Eye (tissue), 1 donor: ENCODE measurements around the gene GRAMD1A.
A peak's percentile ranks its signal among the peaks of the same experiment; 100 is the strongest.
"Not testable (repeated sequence)": the region's sequence is repeated elsewhere in the genome, so short reads cannot be mapped to it uniquely, and the experiment has no call there.

Source experiments
- DNase-seq: peaks from one replicate; pipeline ENCODE4 v3.0.0-alpha.2; 2015

The GRAMD1A gene

GRCh38 chr19:34979819-34980640 lies 20.1 kb upstream of the GRAMD1A start:
- no peak for DNase-seq

DNA sequence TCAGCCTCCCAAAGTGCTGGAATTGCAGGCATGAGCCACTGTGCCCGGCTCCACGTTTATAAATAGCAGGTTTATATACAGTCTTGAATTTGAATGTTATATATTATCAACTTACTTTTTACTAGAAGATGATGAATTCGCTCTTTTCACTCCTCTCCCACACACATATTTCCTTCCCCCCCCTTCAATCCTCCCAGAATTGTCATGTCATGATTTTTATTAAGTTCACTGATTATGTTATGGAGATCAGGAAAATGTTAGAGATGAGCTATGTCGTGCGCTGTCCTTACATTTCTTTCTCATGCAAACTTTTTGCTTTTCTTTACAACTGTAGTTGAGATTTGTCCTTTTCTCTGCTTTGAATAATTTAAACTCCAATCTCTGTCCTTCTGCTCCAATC lies 17.8 kb upstream of the GRAMD1A start:
- DNase-seq = no peak

GRCh38 chr19:34983786-34984185 lies 16.3 kb upstream of the GRAMD1A start:
- DNase-seq = no peak

GRCh38 chr19:34984287-34984686 lies 15.8 kb upstream of the GRAMD1A start:
- DNase-seq = no peak

DNA sequence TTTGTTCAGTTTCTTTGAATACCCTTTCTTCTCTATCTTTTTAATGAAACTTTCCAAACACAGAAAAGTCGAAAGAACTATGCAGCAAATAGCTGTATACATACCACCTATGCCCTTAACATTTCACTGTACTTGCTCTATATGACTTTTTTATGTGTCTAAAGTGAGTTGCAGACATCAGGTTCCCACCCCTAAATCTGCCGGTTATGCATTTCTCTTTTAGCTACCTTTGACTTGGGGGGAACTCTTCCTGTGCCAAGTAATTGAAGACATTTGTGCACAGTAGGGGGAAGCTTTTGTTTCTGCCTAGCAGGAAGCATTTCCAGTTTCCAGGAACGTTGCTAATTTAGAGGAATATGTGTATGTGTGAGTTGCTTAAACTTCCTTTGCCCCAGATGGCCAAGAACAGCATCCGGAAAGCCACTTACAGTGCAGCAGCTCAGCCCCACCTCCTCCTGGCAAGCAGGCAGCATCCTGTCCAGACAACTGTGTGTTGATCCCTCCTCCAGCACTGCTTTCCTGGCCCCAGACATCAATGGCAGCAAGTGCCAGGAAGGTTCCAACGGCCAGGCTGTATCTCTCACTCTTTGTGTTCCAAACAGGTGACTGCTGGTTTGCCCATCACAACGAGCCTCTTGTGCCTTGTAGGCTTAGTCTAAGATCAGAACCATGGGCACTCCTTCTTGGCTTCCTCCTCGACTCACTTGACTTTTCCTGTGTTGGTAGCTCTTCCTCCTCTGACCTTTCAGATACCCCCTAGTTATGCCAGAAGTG lies 14.7 kb upstream of the GRAMD1A start:
- peak; percentile 8 for DNase-seq

GRCh38 chr19:34988119-34988518 lies 12.0 kb upstream of the GRAMD1A start:
- no peak for DNase-seq

DNA sequence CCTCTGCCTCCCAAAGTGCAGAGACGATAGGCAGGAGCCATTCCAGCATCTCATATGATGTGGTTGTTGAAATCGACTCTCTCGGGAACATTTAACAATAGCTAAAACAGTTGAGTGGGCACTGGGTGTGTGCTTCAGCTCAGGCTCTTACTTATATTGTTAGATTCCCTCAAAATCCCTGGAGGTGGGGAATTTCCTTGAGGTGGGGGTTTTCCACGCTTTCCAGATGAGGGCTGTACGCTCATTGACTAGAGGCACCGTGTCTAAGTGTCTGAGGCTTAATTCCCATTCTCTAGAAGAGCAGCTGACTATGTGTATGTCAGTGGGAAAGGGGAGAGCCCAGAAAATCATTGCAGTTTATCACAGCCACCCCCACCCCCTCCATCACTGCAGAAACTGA lies 10.8 kb upstream of the GRAMD1A start:
- DNase-seq = no peak

GRCh38 chr19:34990578-34991192 lies 9.4 kb upstream of the GRAMD1A start:
- no peak for DNase-seq

DNA sequence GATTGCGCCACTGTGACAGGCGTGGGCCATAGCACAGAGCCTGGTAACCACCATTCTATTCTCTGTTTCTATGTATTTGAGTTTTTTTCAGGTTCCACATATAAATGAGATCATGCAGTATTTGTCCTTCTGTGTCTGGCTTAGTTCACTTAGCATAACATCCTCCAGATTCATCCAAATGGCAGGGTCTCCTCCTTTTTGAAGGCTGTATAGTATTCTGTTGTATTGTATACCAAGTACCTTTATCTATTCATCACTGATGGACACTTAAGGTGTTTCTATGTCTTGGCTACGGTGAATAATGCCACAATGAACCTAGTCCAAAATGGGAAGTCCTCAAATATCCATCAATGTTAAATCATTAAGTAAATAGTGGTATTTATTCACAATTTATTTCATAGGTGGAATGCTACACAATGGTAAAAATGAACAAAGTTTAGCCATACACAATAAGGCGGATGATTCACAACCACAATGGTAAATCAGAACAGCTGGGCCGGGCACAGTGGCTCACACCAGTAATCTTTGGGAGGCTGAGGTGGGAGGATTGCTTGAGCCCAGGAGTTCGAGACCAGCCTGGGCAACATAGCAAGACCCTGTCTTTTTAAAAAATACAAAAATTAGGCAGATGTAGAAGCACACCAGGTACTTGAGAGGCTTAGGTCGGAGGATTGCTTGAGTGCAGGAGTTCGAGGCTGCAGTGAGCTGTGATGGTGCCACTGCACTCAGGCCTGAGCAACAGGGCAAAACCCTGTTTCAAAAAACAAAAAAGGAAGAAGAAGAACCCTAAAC lies 8.4 kb upstream of the GRAMD1A start:
- DNase-seq = no peak

DNA sequence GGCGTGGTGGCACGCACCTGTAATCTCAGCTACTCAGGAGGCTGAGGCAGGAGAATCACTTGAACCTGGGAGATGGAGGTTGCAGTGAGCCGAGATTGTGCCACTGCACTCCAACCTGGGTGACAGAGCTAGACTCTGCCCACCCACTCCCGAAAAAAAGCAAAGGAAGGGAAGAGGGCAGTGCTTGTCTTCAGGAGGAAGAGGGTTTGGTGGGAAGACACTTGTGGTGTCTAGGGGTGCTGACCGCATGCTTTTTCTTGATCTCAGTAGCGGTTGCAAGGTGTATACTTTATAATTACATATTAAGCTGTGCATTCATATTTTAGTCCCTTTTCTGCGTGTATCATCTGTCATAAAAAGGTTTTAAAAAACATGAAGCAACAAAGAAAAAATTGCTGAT lies 7.5 kb upstream of the GRAMD1A start:
- DNase-seq = not testable (repeated sequence)

GRCh38 chr19:34994286-34994642 lies 5.9 kb upstream of the GRAMD1A start:
- no peak for DNase-seq

DNA sequence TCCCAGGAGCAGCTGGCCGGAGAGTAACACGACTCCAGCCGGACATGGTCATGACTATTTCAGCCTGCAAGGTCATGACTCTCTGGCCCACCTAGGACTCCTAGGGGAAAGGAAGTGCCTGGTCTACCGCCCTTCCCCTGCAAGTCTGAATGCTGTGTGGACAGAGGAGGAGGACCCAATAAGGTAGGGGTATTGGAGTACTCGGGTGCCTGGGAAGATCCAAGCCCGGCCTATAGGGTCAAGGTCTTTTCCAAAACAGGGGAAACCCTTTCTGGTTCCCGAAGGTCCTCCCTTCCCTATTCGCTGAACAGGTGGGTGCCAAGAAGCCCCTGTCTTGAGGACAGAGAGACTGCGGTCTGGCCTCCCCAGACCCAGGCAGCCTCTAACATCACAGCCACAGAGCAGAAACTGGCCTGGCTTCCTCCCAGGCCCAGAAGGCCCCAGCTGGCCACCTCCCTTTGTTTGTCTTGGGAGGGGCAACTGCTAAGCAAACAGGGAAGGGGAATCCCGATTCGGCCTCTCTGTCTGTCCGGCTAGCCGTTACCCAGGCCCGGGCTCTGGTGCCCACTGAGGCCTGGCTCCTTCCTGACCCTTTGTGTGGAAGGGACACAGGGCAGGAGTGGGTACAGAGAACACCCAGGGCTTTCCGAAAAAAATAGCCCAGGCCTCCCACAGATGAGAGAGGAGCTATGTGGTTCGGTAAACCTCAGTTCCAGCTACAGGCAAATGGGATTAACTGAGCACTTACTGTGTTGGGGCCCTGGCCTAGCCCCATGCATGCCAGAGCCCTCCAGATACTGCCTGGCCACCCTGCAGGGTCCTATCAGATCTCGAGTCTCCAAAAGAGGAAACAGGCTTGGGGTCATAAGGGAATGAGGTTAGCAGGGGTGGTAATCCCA lies 5.2 kb upstream of the GRAMD1A start:
- DNase-seq = no peak

DNA sequence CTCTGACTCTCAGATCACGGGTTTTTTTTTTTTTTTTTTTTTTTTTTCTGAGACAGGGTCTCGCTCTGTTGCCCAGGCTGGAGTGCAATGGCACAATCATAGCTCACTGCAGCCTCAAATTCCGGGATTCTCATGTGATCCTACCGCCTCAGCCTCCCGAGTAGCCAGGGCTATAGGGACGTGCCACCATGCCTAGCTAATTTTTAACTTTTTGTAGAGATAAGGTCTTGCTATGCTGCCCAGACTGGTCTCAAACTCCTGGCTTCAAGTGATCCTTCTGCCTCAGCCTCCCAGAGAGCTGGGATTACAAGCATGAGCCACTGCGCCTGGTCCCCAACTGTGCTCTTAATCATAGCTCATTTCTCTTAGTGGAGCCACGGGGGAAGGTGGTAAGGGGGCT lies 4.6 kb upstream of the GRAMD1A start:
- DNase-seq = no peak

DNA sequence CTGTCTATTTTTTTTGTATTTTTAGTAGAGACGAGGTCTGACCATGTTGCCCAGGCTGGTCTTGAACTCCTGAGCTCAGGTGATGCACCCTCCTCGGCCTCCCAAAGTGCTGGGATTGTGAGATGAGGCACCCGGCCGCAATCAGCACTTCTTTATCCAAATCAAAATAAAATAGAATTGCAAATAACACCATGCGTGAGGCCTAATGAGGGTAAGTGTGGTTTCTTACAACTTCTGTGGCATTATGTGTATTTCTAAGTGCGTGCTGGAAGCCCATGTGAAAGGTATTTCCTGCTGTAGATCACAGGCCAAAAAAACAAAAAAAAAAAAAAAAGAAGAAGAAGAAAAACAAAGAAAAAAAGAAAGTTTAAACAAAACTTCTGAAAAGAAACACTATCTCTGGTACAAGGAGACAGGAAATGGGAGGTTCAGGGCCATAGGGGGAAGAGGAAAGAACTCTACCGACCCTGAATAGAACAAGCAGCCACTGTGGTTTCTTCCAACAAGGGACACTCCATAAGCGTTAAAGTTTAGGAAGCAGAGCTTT lies 3.0 kb upstream of the GRAMD1A start:
- DNase-seq = no peak

DNA sequence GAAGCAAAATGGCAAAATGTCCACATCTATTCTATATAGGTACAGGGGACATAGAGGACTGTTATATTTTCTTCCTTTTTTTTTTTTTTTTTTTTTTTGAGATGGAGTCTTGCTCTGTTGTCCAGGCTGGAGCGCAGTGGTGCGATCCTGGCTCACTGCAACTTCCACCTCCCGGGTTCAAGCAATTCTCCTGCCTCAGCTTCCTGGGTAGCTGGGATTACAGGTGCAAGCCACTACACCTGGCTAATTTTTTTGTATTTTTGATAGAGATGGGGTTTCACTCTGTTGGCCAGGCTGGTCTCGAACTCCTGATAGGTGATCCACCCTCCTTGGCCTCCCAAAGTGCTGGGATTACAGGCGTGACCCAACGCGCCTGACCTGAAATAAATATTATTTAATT lies 1.9 kb upstream of the GRAMD1A start:
- not testable (repeated sequence) for DNase-seq

DNA sequence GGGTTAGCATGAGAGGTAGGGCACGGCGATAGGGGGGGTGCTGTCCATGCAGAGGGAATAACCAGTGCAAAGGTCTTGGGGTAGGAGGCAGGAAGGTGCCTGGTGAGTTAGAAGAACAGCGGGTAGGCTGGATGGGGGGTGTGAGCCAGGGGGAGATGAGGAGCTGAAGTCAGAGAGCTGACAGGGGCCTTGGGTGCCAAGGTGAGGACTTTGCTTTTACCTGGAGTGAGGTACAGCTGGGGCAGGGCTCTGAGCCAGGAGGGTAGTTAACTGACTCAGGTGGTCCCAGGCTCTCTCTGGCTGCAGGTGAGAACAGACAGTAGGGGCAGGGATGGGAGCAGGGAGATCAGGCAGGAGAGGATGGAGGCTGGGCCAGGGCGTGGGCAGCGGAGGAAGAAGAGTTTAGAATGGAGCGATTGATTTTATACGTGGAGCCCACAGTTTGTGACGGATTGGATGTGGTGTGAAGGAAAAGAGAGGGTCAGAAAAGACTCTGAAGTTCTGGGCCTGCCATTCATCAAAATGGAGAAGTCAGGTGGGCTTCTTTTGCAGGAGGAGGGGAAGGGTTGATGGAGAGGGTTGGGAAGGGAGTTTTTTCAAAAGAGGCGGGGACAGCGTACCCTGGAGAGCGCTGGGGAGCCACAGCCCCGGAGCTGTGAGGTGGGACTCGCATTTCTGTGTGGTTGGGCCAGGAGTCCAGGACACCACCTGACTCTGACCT lies 1.2 kb upstream of the GRAMD1A start:
- no peak for DNase-seq

DNA sequence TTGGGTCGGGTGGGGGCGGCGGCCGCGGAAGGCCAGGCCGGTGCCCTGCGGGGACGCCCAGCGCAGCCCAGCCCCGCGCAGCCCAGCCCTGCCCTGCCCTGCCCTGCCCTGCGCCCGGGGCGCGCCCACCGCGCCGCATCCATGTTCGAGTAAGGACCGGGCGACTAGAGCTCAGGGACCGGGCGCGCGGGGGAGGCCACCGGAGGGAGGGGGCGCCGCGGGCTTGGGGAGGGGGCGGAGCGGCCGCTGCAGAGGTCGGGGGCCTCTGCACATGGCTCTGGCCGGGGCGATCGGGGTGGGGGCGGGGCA lies 169 bp downstream of the GRAMD1A start:
- DNase-seq = no peak

DNA sequence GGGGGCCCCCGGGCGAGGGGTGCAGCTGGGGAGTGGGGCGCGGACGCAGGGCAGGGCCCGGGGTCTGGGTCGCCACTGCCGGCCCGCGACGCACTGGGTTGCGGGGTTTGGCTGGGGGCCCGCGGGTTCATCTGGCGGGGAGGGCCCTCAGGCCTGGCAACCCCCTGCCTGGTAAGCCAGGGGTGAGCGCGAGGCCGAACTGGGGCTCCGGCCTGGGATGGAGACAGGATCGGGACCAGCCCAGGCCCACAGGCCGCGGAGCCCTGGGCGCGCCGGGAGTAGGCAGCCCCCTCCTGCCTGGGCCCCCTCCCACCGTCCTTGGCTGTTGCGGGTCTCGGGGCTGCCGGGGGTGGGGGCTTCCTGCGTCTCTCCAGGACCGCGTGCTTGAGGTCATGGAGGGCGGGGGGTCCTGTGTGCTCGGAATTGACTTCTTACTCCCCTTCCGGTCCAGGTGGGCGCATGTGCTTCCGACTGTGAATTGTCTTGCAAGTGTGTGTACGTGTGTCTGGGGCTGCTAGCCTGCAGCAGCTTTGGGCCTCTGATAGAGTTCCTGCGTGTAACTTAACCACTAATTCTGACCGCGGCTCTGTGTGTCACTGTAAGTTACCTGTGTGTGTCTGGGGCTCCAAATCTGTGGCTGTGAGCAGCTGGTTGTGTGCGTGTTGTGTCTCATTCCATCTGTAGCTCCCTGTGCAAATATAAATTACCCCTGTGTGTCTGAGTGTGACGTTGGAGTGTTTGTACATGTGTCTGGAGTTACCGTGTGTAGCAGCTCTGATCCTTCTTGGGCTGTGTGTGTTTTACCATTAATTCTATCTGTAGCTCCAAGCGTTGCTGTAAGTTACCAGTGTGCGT lies 751 bp downstream of the GRAMD1A start:
- DNase-seq = peak; percentile 69

- DNase-seq = no peak
Measured at GRCh38 chr19:35002037-35002535, 2.0 kb downstream of the GRAMD1A start.
